Coronary artery (tissue), 2 donors: Measurements from ENCODE around the gene TRPV3.

Experiments
- DNase-seq: peaks from one replicate; pipeline ENCODE4 v3.0.0-alpha.2; 2017; ENCODE audit warnings: low spot score
- H3K27ac ChIP-seq, 2 donors: fragments of 200-600 bp; sonication (generic); one replicate each; pipeline ENCODE4 v1.5.1; 2016 to 2019
- H3K4me3 ChIP-seq: fragments of 200-600 bp; sonication (generic); 2 replicates; pipeline ENCODE4 v1.5.1; 2016; ENCODE audit warnings: mild to moderate bottlenecking, moderate library complexity
- TF ChIP-seq, protein P1 (sequence below): fragments of 200-600 bp; sonication (generic); IDR thresholded peaks from one replicate; pipeline ENCODE4 v1.5.1; 2019; ENCODE audit warnings: antibody characterized with exemption

TRPV3 gene

DNA sequence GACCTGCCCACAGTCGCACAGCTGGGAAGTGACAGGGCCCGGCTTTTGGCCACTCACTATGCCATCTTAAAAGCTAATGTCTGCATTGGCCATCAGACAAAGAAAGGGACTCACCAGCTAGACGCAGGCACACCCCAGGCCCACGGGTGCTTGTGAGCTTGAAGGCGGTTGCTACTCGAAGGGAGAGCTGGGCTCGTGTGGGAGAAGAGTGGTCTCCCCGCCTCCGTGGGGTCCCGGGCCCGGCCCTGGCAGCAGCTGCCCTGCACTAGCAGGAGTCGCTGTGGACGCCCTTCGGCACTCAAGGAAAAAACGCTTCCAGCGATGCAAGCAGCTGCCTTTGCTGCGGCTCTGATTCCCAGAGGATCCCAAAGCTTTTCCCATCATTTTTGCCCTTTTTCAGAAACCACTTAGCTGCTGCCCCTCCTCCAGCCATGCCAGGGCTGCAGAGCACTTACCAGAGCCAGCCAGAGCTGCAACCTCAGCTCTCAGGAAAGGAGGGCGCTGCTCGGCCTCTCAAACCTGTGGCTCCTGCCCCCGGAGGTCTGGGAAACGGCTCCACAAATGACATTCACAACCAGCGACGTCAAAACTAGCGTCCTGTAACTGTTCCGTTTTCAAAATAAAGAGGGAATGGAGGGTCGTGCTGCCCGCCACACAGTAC lies 39.3 kb upstream of the TRPV3 start:
- TF ChIP-seq, protein P1, sequence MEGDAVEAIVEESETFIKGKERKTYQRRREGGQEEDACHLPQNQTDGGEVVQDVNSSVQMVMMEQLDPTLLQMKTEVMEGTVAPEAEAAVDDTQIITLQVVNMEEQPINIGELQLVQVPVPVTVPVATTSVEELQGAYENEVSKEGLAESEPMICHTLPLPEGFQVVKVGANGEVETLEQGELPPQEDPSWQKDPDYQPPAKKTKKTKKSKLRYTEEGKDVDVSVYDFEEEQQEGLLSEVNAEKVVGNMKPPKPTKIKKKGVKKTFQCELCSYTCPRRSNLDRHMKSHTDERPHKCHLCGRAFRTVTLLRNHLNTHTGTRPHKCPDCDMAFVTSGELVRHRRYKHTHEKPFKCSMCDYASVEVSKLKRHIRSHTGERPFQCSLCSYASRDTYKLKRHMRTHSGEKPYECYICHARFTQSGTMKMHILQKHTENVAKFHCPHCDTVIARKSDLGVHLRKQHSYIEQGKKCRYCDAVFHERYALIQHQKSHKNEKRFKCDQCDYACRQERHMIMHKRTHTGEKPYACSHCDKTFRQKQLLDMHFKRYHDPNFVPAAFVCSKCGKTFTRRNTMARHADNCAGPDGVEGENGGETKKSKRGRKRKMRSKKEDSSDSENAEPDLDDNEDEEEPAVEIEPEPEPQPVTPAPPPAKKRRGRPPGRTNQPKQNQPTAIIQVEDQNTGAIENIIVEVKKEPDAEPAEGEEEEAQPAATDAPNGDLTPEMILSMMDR = no peak
- Histone ChIP-seq H3K27ac (no peak overlapping the region), H3K4me3 (no peak overlapping the region)
- DNase-seq = no peak

DNA sequence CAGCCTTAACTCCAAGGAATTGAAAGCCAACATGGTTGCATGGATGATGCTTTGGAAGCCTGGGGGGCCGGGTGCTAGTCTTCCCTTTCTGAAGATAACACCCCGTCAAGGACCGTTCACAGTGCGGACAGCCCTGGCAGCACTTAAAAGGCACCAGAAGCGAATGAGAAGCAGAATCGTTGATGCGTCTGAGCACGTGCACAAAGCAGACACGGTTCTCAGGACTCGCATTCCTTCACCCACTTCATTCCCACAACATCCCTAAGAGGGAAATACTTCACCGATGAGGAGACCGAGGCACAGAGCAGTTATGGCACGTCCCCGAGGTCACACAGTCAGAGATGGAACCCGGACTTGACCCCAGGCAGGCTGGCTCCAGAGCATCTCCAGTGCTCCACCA lies 37.4 kb upstream of the TRPV3 start:
- H3K27ac ChIP-seq = no peak overlapping the region
- no peak overlapping the region for H3K4me3 ChIP-seq
- TF ChIP-seq, protein P1 = no peak
- no peak for DNase-seq

- no peak for DNase-seq
- no peak overlapping the region for H3K27ac ChIP-seq
- TF ChIP-seq, protein P1 = no peak
- no peak overlapping the region for H3K4me3 ChIP-seq
These were observed 36.6 kb upstream of the TRPV3 start for GRCh38 chr17:3594051-3594800.

DNA sequence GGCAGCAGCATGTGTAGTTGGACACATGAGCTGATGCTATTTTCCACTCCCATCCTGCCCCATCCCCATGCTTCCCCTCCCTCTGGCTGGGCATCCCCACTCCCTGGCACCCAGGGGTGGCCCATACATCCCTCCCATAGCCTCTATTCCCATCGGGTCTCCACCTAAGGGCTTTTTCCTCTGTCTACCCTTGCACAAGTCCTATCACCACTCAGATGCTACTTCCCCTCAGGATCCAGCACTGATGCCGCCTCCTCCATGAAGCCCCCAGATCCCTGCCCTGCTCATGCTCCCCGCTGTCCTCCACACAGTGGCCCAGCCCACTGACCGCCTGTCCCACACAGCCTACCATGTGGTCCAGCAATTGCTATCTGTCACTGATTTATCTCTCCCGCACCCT lies 35.8 kb upstream of the TRPV3 start:
- no peak for DNase-seq
- H3K4me3 ChIP-seq = no peak overlapping the region
- H3K27ac ChIP-seq = no peak overlapping the region
- TF ChIP-seq, protein P1 = no peak

DNA sequence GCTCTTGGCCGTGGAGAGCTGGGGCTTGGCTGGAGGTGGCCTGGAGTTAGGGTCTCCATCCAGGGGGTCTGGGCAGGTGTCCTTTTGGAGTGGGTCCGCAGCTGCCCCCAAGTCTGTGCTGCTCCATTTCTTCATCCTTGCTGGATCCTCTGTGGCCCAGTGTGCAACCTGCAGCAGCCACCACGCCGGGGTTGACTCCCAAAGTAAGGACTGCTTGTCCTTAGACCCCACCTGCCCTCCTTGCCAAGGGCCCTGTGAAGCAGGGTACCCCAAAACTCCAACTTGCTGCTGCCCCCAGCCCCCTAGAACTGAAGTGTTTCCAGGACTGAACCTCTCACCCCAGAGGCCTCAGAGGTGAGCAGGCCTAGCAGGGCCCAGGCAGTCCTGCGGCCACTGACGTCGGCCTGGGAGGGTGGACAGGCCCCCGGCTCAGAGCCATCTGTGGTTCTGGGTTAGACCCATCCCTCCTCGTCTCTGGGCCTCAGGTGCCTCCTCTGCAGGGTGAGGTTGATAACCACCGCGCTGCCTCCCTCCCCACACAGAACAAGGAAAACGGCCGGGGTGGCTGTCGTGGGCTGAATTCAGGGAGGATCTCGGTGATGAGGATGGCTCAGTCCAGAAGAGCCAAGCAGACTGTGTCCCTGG lies 34.7 kb upstream of the TRPV3 start:
- DNase-seq = no peak
- no peak overlapping the region for H3K27ac ChIP-seq
- TF ChIP-seq, protein P1 = no peak
- no peak overlapping the region for H3K4me3 ChIP-seq

- no peak for DNase-seq
- Histone ChIP-seq H3K27ac (no peak overlapping the region), H3K4me3 (no peak overlapping the region)
- TF ChIP-seq, protein P1 = no peak
These were observed 33.2 kb upstream of the TRPV3 start for GRCh38 chr17:3590768-3591167.
